NK-92 (cell line): Measurements from ENCODE around the gene TREM2.

Experiments
- DNase-seq: peaks from one replicate; lab custom pipeline; 2025; ENCODE audit not compliant: unreplicated experiment; lab: John Stamatoyannopoulos, UW

Gene TREM2

GRCh38 chr6:41184761-41185160 lies 21.8 kb upstream of the TREM2 start:
- no peak for DNase-seq

- no peak for DNase-seq
Observed at GRCh38 chr6:41182069-41183034, 19.4 kb upstream of the TREM2 start.

- no peak for DNase-seq
Observed at GRCh38 chr6:41181566-41181965, 18.6 kb upstream of the TREM2 start.

GRCh38 chr6:41179163-41179562 lies 16.2 kb upstream of the TREM2 start:
- DNase-seq: no peak

GRCh38 chr6:41177695-41178094 lies 14.8 kb upstream of the TREM2 start:
- DNase-seq: no peak

- no peak for DNase-seq
Observed at GRCh38 chr6:41177287-41177686, 14.4 kb upstream of the TREM2 start.

GRCh38 chr6:41176189-41176588 lies 13.3 kb upstream of the TREM2 start:
- DNase-seq: no peak

GRCh38 chr6:41175084-41175483 lies 12.2 kb upstream of the TREM2 start:
- no peak for DNase-seq

GRCh38 chr6:41174610-41175009 lies 11.7 kb upstream of the TREM2 start:
- DNase-seq: no peak

- DNase-seq: no peak
Observed at GRCh38 chr6:41171908-41172307, 9.0 kb upstream of the TREM2 start.

- no peak for DNase-seq
Observed at GRCh38 chr6:41170547-41171160, 7.7 kb upstream of the TREM2 start.

- DNase-seq: no peak
Observed at GRCh38 chr6:41167173-41167963, 4.5 kb upstream of the TREM2 start.

- DNase-seq: no peak
Observed at GRCh38 chr6:41164551-41165120, 1.7 kb upstream of the TREM2 start.

GRCh38 chr6:41163419-41163717 lies 452 bp upstream of the TREM2 start:
- DNase-seq: no peak

- DNase-seq: no peak
Observed at GRCh38 chr6:41161851-41162552, 914 bp downstream of the TREM2 start.

GRCh38 chr6:41161380-41161779 lies 1.5 kb downstream of the TREM2 start:
- no peak for DNase-seq

GRCh38 chr6:41160933-41161332 lies 2.0 kb downstream of the TREM2 start:
- DNase-seq: no peak

- no peak for DNase-seq
Observed at GRCh38 chr6:41159415-41160082, 3.4 kb downstream of the TREM2 start.

GRCh38 chr6:41157323-41157722 lies 5.6 kb downstream of the TREM2 start:
- no peak for DNase-seq

- DNase-seq: no peak
Observed at GRCh38 chr6:41156771-41157170, 6.1 kb downstream of the TREM2 start.
